Hypothalamus (tissue), 51 donors: ENCODE results near the gene DSCAML1.

Experiments
- DNase-seq, 51 donors: peaks; one replicate each; lab custom pipeline; 2025; lab: John Stamatoyannopoulos, UW

The DSCAML1 gene

DNA sequence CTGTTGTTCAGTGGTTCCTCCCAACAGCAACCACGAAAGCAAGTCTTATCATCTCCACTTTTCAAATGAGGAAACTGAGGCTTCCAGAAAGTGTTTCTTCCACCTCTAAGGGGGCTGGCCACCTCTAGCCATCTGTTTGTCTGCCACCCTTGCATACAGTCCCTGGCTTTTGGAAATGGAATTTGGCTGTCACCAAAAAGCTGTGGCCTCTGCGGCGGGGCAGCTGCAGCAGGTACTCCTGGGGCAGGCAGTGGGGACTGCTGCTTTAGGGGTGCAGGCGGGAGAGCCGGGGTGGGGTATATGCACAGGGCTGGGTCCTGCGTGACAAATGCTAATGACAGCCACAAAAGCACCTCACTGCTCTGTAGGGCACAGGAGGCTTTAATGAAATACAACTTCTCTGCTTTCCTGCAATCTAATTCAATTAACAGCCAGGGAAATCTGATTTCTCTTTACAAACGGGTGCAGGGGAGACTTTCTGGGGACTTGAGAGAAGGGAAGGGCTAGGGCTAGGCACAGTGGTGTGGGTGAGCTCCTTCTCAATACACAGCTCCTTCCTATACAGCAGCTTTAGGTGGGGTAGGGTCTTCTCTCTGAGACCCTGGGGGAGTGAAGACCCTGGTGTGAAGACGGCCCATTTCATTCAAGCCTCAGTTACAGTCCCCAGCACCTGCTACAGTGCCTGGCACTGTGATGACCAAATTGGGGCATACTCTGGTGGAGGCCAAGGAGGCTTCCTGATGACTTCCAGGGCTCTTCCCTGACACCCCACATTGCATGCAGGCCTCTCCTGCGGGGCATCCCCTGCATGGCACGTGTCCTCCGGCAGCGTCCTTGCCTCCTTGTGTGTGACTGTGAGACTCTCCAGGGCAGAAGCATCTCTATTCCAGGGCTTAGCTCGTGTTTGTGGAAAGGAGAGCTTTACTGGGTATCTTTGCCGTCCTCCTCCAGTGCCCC lies 307.7 kb downstream of the DSCAML1 start:
- DNase-seq: no peak

DNA sequence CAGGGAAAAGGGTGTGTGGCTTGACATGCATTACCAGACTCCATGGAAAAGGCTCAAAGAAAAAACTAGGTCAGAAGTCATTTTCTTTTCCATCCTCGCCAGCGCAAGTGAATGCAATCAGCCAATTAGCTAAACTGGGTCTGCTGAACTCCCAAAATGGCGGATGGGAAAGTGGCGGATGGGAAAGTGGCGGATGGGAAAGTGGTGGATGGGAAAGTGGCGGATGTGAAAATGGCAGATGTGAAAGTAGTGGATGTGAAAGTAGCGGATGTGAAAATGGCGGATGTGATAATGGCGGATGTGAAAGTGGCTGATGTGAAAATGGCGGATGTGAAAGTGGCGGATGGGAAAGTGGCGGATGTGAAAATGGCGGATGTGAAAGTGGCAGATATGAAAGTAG lies 311.0 kb downstream of the DSCAML1 start:
- no peak for DNase-seq

DNA sequence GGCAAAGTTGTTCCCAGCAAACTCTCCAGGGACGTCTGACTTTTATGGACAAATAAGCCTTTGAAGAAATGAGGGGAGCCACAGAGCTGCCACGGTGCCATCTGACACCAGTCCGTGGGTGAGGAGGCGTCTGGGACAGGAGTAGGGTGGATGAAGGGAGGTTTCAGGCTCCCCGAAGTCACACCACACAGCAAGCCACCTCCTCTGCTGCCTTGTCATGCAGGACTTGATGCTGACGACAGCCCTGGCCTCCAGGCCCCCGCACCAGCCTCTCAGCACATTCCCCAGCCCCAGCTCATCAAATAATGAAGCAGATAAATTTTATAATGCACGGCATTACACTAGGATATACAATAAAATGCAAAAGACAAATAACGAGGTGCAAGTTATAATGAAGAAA lies 312.9 kb downstream of the DSCAML1 start:
- DNase-seq: no peak

DNA sequence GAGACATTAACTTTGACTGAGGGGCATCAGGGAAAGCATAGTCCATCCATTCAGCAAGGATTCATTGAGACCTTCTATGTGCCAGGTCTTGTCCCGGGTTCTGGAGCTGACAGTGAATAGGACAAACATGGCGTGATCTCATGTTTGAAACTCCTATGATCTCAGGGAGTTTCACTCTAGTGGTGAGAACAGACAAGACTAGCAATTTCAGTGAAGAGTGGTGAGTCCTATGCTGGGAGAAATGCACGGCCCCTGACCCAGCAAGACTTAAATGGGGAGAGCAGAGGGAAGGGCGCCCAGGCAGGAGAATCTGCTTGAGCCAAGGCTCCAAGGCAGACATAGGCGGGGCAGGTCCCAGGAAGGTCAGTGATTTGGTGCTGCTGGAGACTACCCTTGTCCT lies 313.6 kb downstream of the DSCAML1 start:
- DNase-seq: no peak

DNA sequence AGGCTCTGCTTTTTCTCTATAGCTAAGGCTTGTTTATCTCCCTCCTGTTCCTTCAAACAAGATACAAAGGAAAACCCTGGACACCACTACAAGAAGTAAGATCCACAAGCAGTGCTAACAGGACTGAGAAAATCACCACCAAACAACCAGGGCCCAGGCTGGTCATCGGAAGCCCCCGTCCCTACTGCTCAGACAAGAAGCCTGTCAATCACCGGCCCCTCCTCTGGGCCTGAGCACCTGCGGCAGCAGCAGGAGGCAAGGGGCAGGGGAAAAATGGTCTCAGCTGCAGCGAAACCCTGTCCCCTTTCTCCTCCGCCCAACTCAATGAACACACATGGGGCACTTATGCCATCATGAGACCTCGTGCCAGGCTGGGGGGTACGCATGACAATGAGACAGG lies 314.1 kb downstream of the DSCAML1 start:
- no peak for DNase-seq

DNA sequence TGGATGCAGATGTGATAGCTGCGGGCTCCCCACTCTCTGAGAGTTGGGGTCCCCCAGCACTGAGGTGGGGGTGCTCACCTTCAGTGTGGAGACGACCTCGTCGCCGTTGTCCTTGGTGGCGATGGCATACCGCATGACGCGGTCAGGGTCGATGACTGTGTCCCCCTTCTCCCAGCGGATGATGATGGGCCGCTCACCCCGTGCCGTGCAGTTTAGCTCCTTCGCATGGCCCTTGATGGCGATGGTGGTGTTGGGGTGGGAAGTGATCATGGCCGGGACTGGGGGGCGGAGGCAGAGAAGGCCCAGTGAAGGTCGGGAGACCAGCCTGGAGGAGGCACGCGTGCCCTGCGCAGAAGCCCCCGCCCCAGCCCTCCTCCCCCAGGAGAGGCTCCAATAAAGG lies 315.1 kb downstream of the DSCAML1 start:
- no peak for DNase-seq

DNA sequence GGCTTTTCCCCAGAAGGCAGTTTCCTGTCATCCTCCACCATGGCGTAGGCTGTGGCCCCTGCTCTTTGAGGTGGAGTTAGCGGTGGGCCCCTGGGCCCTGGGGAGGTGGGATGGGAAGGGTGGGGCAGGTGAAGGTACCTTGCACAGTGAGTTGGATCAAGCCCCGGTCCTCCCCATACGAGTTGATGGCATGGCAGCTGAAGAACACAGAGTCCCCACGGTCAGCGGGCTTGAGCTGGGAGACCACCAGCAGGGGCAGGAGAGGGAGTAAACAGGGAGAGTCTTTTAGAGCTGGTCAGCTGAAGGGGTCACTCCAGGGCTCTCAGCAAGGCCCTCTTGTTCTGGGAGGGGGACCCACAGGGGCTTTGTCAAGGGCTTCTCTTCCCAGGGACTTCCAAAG lies 316.0 kb downstream of the DSCAML1 start:
- no peak for DNase-seq

DNA sequence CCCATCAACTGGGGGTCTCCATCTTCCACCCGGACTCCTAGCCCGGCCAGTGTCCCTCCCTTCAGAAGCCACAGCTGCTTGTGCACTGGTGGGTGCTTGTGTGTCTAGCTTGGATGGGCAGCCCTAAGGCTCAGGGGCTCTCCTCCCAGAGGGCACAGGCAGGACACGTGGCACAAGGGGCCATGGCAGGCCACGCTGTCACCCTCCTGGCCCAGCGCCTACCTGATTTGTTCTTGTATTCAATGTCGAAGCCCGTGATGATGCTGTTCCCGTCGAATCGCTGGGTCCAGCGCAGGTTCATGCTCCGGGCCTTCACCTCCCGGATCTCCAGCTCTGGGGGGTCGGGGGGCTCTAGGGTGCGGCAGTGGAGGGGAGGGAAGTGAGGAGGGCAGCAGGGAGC lies 316.8 kb downstream of the DSCAML1 start:
- DNase-seq: no peak

DNA sequence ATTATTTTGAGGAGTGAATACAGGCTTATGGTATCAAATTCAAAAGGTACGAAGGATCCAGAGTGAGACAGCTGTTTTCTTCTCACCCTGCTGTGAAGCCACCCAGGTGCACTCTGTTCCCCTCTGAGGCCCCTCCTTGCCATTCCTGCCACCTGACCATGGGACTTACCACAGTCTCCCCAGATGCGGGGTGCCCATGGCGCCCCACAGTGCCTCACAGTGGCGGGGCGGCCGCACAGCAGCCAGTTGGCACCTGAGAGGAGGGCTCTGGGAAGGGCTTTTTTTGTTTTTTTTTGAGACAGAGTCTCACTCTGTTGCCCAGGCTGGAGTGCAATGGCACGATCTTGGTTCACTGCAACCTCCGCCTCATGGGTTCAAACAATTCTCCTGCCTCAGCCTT lies 317.6 kb downstream of the DSCAML1 start:
- no peak for DNase-seq

DNA sequence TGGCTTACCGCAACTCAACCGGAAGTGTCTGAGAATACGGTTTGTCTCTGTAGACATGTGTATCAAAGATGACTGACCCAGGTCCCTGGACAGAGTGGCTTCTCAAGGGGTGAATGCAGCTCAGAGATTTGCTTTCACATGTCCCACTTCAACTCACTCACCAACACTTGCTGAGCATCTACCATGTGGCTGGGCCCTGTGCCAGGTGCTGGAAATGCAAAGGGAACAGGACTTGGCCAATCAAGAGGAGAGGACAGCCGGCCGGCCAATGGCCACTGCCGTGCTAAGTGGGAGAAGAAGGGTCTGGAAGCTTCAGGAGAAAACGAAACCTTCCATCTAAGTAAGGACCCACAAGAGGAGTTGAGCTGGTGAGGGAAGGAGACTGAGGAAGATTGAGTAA lies 318.1 kb downstream of the DSCAML1 start:
- DNase-seq: peak in 1 of 51 donors; percentile 23

DNA sequence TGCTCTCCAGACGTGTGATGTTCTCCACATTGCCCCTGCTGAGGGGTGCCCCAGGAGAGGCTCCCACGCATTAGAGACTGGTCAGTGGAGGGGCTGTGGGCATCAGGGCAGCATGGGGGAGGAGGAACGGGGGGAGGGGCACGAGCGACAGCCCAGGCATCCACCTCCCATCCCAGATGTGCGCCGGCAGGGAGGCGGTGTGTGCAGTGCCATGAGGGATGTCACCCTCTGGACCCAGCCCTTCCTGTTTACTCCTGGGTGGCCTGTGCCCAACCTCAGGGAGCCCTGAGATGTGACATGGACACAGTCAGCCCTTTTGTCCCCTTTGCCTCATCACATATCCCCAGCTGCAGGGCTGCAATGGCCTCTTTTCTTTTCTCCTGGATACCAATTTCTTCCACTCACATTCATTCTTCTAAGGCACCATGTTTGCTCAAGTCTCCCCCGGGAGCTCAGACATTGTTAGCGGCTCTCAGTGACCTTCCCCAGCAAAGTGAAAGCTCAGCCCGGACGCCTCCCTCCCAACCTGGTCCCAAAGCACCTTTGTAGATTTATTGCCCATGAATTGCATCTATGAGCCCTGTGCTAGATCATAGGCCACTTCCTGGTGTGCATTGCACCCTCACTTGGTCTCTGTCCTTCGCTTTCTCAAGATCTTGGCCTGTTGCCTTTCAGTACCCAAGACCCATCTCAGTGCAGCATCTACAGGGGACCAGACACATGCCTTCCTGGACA lies 318.7 kb downstream of the DSCAML1 start:
- DNase-seq: no peak

DNA sequence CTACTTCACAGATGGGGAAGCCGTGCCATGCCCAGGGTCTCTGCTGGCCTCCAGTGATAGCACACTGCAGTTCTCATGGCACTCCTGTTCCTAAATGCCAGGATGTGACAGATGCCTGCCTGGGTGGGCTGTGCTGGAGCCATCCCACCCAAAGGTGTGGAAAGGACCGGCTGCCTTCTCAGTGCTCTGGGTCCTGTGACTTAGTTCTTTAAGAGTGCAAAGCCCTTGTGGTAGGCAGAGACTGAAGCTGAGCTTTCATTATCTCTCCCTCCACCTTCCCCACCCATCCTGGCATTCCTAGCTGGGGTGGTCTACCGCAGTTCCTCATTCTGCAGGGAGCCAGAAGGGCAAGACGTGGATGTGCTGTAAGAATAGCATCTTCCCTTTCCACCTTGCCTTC lies 319.3 kb downstream of the DSCAML1 start:
- no peak for DNase-seq

DNA sequence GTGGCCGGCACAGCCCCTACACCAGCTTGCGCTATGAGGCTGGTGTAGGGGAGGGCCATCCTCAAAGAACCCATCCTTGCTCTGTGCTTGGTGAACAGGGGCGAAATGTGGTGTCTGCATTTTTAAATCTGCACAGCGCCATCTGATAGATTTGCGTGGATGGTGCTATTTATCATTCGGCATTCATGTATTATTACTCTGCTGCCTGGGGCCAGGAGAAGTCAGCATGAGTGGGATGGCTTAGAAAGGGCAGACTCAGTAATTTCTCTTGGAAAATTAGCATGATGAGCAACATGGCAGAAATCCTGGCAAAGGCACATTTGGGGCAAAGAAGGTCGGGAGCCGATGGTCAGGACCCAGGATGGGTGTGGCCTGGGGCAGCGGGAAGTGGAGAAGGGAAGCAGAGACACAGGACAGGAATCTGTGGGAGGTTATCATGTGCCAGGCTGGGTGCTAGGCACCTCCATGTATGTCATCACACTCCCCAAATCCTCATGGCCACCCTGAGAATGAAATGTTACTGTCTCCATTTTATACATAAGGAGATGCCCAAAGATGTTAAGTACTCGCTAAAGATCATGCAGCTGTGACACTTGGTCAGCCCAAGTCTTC lies 320.4 kb downstream of the DSCAML1 start:
- DNase-seq: peak in 1 of 51 donors; percentile 33

DNA sequence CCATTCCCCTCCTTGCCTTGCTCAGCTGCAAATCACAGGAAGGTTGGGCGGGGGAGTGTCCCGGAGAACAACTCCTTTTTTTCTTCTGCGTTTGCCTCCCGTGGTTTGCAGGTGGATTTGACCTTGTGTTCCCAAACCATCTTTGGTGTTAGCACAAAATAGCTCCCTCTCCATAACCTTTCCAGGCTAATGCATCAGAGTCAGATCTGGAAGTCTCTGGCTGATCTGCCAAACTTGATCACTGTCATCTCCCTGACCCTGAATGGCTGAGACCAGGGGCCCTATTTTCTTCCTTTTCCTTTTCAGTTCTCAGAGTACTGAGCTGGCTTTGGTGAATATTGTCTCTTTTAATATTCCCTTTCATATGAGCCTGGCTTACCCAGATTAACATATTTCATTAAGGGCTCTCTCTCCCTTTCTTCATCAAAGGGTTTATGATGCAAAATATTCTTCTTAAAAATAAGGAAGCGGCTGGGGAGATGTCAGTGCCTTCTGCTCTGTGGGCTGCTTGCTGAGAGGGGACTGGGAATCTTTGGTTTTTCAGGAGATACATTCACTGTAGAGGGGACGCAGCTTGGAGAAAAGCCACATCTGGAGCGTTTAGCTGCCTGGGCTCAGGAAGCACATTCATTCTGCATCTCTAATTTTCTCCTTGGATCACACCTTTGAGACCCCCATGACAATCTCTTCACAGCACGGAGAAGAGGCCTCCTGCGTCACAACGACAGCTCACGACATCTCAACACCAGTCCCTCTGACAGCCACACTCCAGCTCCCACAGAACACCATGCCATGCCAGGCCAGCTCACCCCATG lies 321.1 kb downstream of the DSCAML1 start:
- DNase-seq: no peak

DNA sequence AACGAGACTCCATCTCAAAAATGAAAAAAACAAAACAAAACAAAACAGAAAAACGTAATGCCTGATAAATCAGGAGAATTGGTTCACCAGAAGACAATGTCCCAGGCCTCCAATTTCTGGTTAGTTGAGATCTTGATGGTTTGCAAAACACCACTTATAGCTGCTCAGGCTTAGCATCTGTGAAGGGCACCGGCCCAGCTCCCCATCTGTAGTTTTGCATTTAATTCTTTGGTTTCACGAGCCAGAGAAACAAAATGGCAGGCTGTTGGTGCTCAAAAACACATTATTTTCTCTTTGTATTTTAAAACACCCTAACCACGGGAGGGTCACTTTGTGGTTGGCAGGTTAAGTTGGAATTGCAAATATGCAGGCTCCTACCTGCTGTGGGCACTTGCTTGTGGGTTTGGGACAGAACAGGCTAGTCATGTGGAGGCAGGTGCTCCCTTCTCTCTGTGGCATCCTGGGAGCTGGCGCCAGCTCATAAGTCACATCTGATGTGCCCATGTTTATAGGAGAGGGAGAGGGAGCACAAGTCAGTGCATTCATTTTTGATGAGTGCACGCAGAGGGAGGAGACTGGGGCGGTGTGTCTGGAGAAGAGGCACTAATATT lies 323.4 kb downstream of the DSCAML1 start:
- no peak for DNase-seq

DNA sequence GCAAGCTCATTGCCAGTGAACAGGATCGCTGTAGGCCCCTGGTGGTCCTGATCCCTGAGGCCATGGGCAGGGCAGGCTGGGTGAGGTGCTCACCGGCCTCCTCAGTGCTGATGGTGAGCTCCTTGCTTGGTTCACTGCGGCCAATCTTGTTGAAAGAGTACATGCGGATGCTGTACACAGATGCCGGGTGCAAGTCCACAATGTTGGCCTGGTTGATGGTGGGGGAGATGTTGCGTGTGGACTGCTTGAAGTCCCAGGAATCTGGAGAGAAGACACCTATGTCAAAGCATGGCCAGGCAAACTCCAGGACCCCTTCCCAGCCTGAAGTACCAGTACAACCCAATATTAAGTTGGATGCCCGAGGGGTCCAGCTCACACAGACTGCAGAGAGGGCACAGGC lies 325.2 kb downstream of the DSCAML1 start:
- DNase-seq: no peak

DNA sequence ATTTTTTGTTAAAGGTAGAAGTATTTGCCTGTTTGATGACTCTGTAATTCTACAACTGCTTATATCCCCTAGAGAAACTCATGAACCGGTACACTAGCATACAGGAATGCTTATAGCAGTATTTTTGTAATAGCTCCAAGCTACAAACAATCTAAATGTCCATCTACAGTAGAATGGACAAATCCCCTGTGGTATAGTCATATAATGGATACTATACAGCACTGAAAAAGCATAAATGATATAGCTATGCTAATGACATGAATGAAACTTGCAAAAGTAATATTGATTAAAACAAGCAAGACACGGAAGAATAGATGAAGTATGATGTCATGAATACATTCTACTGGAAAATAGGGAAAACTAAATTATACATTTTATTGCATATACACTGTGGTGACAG lies 326.4 kb downstream of the DSCAML1 start:
- no peak for DNase-seq

DNA sequence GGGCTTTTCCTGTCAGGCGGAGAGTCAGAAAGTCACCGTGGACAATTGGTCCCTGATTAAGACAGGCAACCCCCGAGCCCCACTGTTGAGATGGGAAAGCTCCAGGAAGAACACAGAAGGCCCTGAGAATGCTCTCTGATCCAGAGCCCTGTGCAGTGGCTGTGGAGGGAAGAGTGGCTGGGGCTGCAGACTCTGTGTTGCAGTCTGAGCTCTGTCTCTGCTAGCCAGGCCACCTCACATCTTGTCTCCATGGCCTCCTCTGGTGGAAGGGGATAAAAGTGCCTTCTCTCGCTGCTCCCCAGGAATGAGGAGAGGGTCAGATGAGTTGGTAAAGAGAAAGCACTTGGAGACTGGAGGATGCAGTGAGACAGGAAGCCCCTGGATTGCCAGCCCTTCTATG lies 328.1 kb downstream of the DSCAML1 start:
- no peak for DNase-seq

DNA sequence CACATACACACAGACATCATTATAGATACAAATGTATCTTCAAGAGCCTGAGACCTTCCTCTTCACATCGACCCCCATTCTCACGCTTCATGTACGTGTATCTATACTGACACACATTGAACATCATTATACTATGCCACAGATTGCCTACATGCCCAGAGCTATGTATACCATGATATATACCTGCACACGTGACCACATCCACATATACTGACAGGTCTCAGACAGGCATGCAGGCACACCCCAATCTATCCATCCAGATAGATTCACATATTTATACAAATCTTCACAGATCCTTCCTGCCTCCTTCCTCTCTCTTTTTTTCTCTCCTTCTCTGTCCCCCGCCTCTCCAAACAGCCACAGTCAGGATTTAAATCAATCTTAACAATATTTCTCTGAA lies 329.2 kb downstream of the DSCAML1 start:
- DNase-seq: no peak

DNA sequence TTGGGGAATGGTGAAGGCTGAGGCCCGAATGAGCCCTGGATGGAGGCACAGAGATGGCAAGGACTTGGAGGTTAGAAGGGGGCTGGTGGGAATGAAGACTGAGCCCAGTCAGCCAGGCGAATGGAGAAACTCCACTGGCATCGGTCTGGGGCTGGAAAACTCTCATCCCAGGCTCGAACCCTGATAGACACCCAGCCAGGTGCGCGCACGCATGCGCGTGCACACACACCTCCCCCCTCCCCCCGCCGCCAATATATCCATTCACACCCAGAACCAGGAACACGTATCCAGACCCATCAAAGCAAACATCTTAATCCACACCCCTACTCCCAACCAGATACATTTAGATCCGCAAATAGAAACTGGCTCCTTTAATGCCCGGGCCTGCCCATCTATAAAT lies 330.1 kb downstream of the DSCAML1 start:
- no peak for DNase-seq
